PC-3 (cell line): Measurements from ENCODE around the gene PCDHGC3. TPM values are rescaled to one million over a fixed set of nuclear protein-coding genes. Genes with fewer than 3 reads are reported as not detected.
A peak's percentile ranks its signal among the peaks of the same experiment; 100 is the strongest.

Experiments
- ATAC-seq: fragments of 200-7000 bp; cut with Tn5 transposase; 2 replicates; pipeline ENCODE4 v1.9.1; 2020; ENCODE audit warnings: mild to moderate bottlenecking, moderate library complexity
- BruUV-seq: library from RNA; stranded (reverse); fragments of 400-500 nt; replicated peaks from 2 replicates; lab custom pipeline; 2021; lab: Mats Ljungman, UMichigan
- CTCF ChIA-PET: fragments of 300-600 bp; sonication (Branson Sonifier 250); formaldehyde crosslinking; loops from one replicate; lab custom pipeline; 2022; ENCODE audit warnings: antibody characterized with exemption; lab: Charles Lee
- POLR2A ChIA-PET: fragments of 300-600 bp; sonication (Branson Sonifier 250); formaldehyde crosslinking; loops from one replicate; lab custom pipeline; 2022; ENCODE audit warnings: antibody characterized with exemption; ENCODE audit not compliant: unreplicated experiment; lab: Charles Lee
- DNase-seq: peaks from one replicate; pipeline ENCODE4 v3.0.0-alpha.2; 2015
- H2AFZ ChIP-seq: fragments of 300-600 bp; sonication (generic); 2 replicates; pipeline ENCODE4 v1.6.0; 2016; ENCODE audit warnings: antibody characterized with exemption, low read length
- H3F3A ChIP-seq: fragments of 300-600 bp; sonication (generic); one replicate; pipeline ENCODE4 v1.6.0; 2017; ENCODE audit warnings: antibody characterized with exemption, low read length, control low read depth, mild to moderate bottlenecking; ENCODE audit not compliant: unreplicated experiment
- H3K27ac ChIP-seq: fragments of 300-600 bp; sonication (generic); 2 replicates; pipeline ENCODE4 v1.5.1; 2016; ENCODE audit warnings: mild to moderate bottlenecking, low read length
- H3K27me3 ChIP-seq: fragments of 300-600 bp; sonication (generic); 2 replicates; pipeline ENCODE4 v1.6.1; 2016; ENCODE audit warnings: low read length, mixed read lengths
- H3K36me3 ChIP-seq: fragments of 300-600 bp; sonication (generic); 2 replicates; pipeline ENCODE4 v1.6.1; 2016; ENCODE audit warnings: low read depth, mixed run types, low read length, mixed read lengths
- H3K4me1 ChIP-seq: fragments of 300-600 bp; sonication (generic); 2 replicates; pipeline ENCODE4 v1.5.1; 2016; ENCODE audit warnings: low read length; ENCODE audit not compliant: insufficient read depth
- H3K4me2 ChIP-seq: fragments of 300-600 bp; sonication (generic); 2 replicates; pipeline ENCODE4 v1.6.0; 2016; ENCODE audit warnings: low read length
- H3K4me3 ChIP-seq: fragments of 300-600 bp; sonication (generic); 2 replicates; pipeline ENCODE4 v1.5.1; 2016; ENCODE audit warnings: mild to moderate bottlenecking, low read length, mixed read lengths
- H3K79me2 ChIP-seq: fragments of 300-600 bp; sonication (generic); 2 replicates; pipeline ENCODE4 v1.6.1; 2017; ENCODE audit warnings: low read length, mixed read lengths
- H3K9ac ChIP-seq: fragments of 300-600 bp; sonication (generic); 2 replicates; pipeline ENCODE4 v1.6.0; 2016; ENCODE audit warnings: mild to moderate bottlenecking, low read length
- H3K9me2 ChIP-seq: fragments of 300-600 bp; sonication (generic); replicated peaks from 2 replicates; pipeline ENCODE4 v1.6.1; 2016; ENCODE audit warnings: mixed run types, low read length, mixed read lengths
- H3K9me3 ChIP-seq: fragments of 300-600 bp; sonication (generic); 2 replicates; pipeline ENCODE4 v1.6.1; 2016; ENCODE audit warnings: low read length, mixed read lengths
- H4K20me1 ChIP-seq: fragments of 300-600 bp; sonication (generic); 2 replicates; pipeline ENCODE4 v1.6.1; 2016; ENCODE audit warnings: low read length, mixed read lengths
- EZH2 ChIP-seq: fragments of 300-600 bp; sonication (generic); IDR thresholded peaks from one replicate; pipeline ENCODE4 v1.6.1; 2017; ENCODE audit warnings: antibody characterized with exemption, mild to moderate bottlenecking, low read length; ENCODE audit not compliant: unreplicated experiment
- EZH2phosphoT487 ChIP-seq: fragments of 300-600 bp; sonication (generic); IDR thresholded peaks from 2 replicates; pipeline ENCODE4 v1.6.1; 2018; ENCODE audit warnings: mild to moderate bottlenecking, antibody characterized with exemption, low read length, borderline replicate concordance
- intact Hi-C: fragments of 100-400 bp; cut with micrococcal nuclease; formaldehyde crosslinking; loops from 2 replicates; pipeline ENCODE4 v1.9.0; 2023
- total RNA-seq: library from RNA; depleted of rRNA; stranded (reverse); fragments of >200 nt; gene quantifications from 2 replicates; pipeline ENCODE4 v1.2.3, GENCODE V29; 2014
- TF ChIP-seq, protein P1 (sequence below): fragments of 300-600 bp; sonication (generic); conservative IDR thresholded peaks from 2 replicates; pipeline ENCODE4 v1.5.1; 2017; ENCODE audit warnings: antibody characterized with exemption, low read depth, mild to moderate bottlenecking, low read length

Gene PCDHGC3
- total RNA-seq, 1 experiment from 2014 or later: 2.1 TPM

DNA sequence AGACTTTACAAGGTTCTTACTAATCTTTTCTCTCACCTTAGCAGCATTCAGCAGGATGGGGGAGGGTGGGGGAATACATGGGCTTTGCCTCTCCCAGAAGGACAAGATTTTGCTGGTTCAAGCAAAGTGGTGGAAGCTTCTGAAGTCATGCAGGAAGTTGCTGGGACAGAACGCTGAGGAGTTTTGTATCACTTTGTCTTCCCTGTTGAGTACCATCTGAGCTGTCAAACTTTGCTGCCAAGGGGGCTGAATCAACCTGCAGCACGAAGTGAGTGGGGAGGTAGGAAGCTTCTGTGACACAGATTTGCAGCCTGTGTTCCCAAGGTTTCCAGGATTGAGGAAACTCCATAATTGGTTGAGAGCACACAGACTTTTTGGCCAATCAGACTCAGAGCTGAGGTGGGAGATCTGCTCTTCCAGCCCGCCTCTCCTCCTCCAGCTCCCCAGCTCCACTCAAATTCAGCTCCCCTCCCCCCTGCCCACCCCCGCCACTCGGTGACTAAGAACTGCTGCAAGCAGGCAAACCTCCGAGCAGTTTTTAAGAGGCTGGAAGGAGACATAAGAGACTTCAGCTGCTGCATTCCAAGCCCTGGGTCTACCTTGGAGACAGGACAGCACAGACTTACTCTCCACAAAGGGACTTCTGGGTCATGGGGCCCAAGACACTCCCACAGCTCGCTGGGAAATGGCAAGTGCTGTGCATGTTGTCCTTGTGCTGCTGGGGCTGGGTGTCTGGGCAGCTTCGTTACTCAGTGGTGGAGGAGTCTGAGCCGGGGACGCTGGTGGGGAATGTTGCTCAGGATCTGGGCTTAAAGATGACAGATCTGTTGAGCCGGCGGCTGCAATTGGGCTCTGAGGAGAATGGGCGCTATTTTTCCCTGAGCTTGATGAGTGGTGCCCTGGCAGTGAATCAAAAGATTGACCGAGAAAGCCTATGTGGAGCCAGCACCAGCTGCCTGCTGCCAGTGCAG is 13.1 kb downstream of the PCDHGC3 start, which contains the start of gene PCDHGC5:
Gene PCDHGC5, plus strand, starts transcription at position 491 of the 971 bp plus-strand sequence. Its CDS starts 160 bp downstream, at position 651.
- Histone ChIP-seq H3K4me3 (peak within 1 kb of the TSS; percentile 42; the same call in 1 of the 2 replicates), H4K20me1 (no peaks in the 10 kb centered on the region), H3K27me3 (no peaks in the 10 kb centered on the region), H3K9ac (no peak within 1 kb of the TSS), H3K9me2 (no peaks in the 10 kb centered on the region), H3K27ac (peak within 1 kb of the TSS; percentile 66), H3K79me2 (no peaks in the 10 kb centered on the region), H3K9me3 (no peaks in the 10 kb centered on the region), H3K36me3 (no peaks in the 10 kb centered on the region), H3K4me2 (peak within 1 kb of the TSS; percentile 78), H2AFZ (no peak within 1 kb of the TSS), H3F3A (no peaks in the 10 kb centered on the region), H3K4me1 (peaks cover 15% of the 10 kb centered on the region; the same call in 1 of the 2 replicates)
- TF ChIP-seq EZH2: no peak
- TF ChIP-seq, protein P1, sequence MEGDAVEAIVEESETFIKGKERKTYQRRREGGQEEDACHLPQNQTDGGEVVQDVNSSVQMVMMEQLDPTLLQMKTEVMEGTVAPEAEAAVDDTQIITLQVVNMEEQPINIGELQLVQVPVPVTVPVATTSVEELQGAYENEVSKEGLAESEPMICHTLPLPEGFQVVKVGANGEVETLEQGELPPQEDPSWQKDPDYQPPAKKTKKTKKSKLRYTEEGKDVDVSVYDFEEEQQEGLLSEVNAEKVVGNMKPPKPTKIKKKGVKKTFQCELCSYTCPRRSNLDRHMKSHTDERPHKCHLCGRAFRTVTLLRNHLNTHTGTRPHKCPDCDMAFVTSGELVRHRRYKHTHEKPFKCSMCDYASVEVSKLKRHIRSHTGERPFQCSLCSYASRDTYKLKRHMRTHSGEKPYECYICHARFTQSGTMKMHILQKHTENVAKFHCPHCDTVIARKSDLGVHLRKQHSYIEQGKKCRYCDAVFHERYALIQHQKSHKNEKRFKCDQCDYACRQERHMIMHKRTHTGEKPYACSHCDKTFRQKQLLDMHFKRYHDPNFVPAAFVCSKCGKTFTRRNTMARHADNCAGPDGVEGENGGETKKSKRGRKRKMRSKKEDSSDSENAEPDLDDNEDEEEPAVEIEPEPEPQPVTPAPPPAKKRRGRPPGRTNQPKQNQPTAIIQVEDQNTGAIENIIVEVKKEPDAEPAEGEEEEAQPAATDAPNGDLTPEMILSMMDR: no peak
- TF ChIP-seq EZH2phosphoT487: no peak
- CTCF ChIA-PET: no interaction called here
- BruUV-seq: no TSS peak
- intact Hi-C loops: loop anchor here (2.0 kb wide), 1 partner anchor 32 kb away; no protein-coding TSS in a partner anchor
- POLR2A ChIA-PET: no interaction called here
- peak; percentile 71 for DNase-seq
- ATAC-seq: peak; percentile 84

GRCh38 chr5:141489841-141490240 is 14.1 kb downstream of the PCDHGC3 start:
- no peaks in the 10 kb centered on the region for H3K9me3 ChIP-seq
- H3K9me2 ChIP-seq: no peaks in the 10 kb centered on the region
- H3K27me3 ChIP-seq: no peaks in the 10 kb centered on the region
- ChIA-PET POLR2A (no interaction called here), CTCF (no interaction called here)
- no peak overlapping the region for H3K27ac ChIP-seq
- no TSS peak for BruUV-seq
- H3F3A ChIP-seq: no peaks in the 10 kb centered on the region
- H3K4me1 ChIP-seq: peaks cover 15% of the 10 kb centered on the region; the same call in 1 of the 2 replicates
- ATAC-seq (no peak), DNase-seq (no peak)
- no peaks in the 10 kb centered on the region for H4K20me1 ChIP-seq
- H3K4me2 ChIP-seq: peak overlapping the region; percentile 78; the same call in 1 of the 2 replicates
- H2AFZ ChIP-seq: no peak overlapping the region
- H3K79me2 ChIP-seq: no peaks in the 10 kb centered on the region
- H3K36me3 ChIP-seq: no peaks in the 10 kb centered on the region
- H3K9ac ChIP-seq: no peak overlapping the region
- intact Hi-C loops: loop anchor here (2.0 kb wide), 1 partner anchor 31 kb away; no protein-coding TSS in a partner anchor
- no peak overlapping the region for H3K4me3 ChIP-seq
- TF ChIP-seq EZH2 (no peak), EZH2phosphoT487 (no peak)
- TF ChIP-seq, protein P1: no peak
